Stimulated activated CD4-positive, alpha-beta T cell treated with anti-CD3 and anti-CD28 coated beads, Interleukin-4, amount 100 ng/mL, for 48 hours (primary cell): ENCODE measurements around the gene ABL1.

ENCODE experiments used
- DNase-seq, 2 donors: peaks; one replicate each; pipeline ENCODE4 v3.0.0-alpha.2; 2020; ENCODE audit warnings: low read depth in 2 of 2

The ABL1 gene

DNA sequence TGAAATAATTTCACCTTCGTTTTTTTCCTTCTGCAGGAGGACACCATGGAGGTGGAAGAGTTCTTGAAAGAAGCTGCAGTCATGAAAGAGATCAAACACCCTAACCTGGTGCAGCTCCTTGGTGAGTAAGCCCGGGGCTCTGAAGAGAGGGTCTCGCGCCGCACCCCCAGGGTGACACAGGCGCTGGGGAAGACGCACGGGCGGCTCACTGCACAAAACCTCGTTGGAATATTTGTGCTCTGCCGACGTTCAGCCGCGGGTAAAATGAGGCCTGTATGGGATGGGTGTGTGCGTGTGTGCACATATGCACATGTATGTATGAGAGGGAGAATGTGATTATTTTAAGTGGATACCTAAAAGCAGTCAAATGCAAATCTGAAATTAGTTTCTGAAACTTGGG lies 37.0 kb downstream of the ABL1 start:
- DNase-seq, result no peak

DNA sequence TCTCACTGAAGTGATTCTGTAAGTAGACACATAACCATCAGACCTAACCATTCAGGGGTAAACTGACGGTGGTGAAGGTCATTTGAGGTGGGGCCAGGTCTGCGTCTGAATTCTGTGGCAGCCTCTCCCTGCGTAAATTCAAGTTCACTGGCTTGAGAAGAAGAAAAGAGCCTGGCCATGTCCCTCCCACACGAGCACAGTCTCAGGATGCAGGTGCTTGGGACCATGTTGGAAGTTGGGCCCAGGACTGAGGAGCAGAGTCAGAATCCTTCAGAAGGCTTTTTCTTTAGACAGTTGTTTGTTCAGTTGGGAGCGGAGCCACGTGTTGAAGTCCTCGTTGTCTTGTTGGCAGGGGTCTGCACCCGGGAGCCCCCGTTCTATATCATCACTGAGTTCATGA lies 37.5 kb downstream of the ABL1 start:
- no peak for DNase-seq

DNA sequence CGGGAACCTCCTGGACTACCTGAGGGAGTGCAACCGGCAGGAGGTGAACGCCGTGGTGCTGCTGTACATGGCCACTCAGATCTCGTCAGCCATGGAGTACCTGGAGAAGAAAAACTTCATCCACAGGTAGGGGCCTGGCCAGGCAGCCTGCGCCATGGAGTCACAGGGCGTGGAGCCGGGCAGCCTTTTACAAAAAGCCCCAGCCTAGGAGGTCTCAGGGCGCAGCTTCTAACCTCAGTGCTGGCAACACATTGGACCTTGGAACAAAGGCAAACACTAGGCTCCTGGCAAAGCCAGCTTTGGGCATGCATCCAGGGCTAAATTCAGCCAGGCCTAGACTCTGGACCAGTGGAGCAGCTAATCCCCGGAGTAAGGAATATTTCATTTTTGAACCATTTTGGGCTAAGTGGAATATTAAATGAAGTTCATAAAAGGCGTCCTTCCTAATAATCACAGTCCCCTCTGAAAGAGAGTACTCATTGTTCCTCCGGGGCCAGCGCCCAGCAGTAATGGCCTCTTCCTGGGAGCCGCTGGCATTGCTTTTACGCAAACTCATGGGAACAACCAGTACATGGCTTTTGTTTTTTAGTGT lies 38.0 kb downstream of the ABL1 start:
- DNase-seq, result no peak

DNA sequence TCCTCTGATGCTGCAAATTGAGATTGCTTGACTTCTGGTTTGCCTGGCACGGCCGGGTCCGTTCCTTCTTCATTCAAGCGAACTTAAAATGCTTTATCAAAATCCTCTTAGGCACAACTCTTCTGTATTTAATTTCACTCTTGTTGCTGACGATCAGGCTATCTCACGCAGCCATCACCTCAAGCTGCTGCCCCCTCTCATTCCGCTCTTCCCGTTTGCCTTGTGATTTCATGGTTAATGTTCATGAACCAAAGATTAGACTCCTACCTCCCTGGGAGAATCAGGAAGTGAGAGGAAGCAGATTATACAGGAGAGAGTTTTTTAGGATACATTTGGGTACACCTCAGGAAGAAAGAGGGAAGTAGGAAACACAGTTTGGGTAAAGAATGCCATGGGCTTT lies 38.9 kb downstream of the ABL1 start:
- no peak for DNase-seq

DNA sequence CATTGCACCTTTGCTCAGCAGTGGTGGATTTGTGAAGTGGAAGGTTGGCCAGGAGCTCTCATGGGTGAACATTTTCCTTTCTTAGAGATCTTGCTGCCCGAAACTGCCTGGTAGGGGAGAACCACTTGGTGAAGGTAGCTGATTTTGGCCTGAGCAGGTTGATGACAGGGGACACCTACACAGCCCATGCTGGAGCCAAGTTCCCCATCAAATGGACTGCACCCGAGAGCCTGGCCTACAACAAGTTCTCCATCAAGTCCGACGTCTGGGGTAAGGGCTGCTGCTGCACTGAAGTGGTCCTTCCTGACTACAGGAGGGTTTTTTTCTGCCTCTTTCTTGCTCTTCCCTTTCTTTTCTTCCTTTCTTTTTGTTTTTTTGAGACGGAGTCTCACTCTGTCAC lies 39.7 kb downstream of the ABL1 start:
- DNase-seq, result no peak

DNA sequence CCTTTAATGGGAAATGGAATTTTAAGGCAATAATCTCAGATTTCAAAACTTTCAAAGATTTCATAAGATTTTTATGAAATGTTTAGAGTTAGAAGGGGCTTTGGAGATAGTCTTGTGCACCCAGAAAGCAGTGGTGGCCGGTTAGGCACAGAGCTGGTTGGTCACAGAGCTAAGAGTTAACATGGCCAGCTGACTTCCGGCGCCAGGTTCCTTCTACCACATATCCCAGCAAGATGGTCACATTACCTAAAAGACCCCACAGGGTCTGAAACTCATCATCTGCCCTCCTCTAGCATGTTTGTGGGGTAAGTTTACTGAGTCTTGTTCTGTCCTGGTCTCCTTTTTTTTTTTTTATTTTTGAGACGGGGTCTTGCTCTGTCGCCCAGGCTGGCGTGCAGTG lies 42.2 kb downstream of the ABL1 start:
- no peak for DNase-seq

DNA sequence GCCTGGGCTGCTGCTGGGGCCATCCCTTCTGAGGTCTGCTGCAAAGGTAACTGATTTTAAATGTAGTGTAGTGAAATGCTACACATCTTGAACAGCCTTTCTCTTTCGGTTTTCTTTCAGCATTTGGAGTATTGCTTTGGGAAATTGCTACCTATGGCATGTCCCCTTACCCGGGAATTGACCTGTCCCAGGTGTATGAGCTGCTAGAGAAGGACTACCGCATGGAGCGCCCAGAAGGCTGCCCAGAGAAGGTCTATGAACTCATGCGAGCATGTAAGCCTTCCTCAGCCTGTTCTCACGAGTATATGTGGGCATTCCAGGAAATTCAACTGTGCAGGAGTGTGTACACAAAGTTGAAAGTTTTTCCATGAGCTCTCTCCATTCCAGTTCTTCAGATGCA lies 43.2 kb downstream of the ABL1 start:
- no peak for DNase-seq

DNA sequence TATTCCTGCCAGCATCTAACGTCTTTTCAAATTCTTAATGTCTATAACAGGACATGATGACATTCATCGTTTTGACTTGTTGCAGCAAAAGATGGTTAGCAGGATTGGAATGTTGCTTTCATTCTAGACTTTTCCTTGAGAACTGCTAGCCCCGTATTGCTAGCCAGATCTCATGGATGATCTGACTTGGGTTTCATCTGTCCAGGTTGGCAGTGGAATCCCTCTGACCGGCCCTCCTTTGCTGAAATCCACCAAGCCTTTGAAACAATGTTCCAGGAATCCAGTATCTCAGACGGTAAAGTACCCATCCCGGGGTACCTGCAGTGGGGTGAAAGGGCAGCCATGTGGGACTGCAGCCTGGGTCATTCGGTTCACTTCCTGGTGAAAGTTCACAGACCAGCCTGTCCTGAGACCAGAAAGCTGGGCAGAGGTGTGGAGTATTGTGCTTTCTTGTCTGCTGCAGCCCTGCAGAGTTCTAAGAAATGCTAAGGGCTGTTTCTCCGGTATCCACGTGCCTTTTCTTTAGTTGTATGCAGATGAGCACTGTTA lies 44.9 kb downstream of the ABL1 start:
- no peak for DNase-seq

DNA sequence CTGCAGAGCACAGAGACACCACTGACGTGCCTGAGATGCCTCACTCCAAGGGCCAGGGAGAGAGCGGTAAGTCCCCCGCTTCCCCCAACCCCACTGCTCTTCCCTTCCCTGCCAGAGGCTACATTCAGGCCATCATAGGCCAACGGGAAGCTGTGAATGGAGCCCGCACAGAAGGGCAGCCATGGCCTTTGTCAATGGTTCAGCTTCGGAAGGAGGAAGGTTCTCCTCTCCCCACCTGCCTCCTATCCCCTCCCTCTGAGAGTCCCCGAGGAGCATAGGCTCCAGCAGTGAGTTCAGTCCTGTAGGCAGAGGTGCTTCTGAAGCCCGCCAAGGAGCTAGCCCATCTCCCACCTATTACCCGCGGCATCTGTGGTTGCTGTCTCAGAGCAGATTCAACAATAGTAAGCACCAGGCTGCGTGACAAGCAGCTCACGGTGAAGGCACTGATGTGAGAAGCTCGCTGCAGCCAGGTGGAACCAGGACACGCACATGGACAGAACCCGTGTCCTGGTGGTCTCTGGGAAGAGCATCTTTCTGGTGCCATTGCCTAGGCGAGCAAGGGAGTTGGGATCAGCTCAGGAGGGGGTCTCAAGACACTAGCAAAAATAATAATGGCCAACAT lies 45.7 kb downstream of the ABL1 start:
- DNase-seq, result no peak

DNA sequence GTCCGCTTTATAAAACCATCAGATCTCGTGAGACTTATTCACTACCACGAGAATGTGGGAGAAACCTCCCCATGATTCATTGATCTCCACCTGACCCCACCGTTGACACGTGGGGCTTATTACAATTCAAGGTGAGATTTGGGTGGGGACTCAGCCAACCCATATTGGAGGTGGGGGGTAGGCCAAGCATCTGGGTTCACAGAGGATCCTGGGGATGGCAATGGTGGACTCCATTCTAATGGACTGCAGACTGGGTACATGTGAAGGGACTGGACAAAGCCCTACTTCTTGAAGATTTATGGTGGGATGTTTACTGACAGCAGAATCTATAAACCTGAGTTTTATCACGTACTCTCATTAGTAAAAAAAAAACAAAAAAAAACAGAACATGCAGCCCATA lies 46.5 kb downstream of the ABL1 start:
- no peak for DNase-seq

DNA sequence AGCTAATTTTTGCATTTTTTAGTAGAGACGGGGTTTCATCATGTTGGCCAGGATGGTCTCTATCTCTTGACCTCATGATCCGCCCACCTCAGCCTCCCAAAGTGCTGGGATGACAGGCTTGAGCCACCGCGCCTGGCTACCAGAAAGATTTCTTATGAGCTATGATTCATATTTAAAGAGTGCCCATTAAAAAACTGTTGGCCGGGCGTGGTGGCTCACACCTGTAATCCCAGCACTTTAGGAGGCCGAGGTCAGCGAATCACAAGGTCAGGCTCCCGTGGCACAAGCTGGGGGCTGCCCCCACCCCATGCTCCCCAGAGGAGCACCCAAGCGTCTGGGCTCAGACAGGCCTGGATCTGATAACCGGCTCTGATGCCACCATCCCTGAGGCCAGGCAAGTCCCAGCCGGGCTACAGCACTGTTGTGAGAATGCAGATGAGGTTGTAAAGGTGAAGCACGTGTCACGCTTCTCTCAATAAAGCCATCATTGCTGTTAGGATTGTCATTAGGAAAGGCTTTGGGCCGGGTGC lies 47.7 kb downstream of the ABL1 start:
- no peak for DNase-seq

DNA sequence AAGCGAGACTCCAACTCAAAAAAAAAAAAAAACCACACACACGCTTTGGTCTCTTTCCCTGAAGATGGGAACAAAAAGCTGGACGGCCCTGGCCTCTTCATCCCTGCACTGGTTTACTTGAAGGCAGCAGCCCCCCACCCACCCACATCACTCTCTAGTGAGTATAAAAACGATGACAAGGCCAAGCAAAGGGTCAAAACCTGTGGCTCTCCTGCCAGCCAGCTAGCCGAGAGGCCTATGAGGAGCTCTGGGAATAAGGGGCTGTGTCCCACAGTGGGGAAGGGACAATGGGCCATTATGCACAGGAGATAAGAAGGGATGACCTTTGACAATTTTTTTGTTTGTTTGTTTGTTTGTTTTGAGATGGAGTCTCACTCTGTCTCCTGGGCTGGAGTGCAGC lies 48.4 kb downstream of the ABL1 start:
- no peak for DNase-seq

DNA sequence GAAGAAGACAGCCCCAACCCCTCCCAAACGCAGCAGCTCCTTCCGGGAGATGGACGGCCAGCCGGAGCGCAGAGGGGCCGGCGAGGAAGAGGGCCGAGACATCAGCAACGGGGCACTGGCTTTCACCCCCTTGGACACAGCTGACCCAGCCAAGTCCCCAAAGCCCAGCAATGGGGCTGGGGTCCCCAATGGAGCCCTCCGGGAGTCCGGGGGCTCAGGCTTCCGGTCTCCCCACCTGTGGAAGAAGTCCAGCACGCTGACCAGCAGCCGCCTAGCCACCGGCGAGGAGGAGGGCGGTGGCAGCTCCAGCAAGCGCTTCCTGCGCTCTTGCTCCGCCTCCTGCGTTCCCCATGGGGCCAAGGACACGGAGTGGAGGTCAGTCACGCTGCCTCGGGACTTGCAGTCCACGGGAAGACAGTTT lies 49.1 kb downstream of the ABL1 start:
- no peak for DNase-seq

DNA sequence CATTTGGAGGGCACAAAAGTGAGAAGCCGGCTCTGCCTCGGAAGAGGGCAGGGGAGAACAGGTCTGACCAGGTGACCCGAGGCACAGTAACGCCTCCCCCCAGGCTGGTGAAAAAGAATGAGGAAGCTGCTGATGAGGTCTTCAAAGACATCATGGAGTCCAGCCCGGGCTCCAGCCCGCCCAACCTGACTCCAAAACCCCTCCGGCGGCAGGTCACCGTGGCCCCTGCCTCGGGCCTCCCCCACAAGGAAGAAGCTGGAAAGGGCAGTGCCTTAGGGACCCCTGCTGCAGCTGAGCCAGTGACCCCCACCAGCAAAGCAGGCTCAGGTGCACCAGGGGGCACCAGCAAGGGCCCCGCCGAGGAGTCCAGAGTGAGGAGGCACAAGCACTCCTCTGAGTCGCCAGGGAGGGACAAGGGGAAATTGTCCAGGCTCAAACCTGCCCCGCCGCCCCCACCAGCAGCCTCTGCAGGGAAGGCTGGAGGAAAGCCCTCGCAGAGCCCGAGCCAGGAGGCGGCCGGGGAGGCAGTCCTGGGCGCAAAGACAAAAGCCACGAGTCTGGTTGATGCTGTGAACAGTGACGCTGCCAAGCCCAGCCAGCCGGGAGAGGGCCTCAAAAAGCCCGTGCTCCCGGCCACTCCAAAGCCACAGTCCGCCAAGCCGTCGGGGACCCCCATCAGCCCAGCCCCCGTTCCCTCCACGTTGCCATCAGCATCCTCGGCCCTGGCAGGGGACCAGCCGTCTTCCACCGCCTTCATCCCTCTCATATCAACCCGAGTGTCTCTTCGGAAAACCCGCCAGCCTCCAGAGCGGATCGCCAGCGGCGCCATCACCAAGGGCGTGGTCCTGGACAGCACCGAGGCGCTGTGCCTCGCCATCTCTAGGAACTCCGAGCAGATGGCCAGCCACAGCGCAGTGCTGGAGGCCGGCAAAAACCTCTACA lies 49.8 kb downstream of the ABL1 start:
- no peak for DNase-seq

DNA sequence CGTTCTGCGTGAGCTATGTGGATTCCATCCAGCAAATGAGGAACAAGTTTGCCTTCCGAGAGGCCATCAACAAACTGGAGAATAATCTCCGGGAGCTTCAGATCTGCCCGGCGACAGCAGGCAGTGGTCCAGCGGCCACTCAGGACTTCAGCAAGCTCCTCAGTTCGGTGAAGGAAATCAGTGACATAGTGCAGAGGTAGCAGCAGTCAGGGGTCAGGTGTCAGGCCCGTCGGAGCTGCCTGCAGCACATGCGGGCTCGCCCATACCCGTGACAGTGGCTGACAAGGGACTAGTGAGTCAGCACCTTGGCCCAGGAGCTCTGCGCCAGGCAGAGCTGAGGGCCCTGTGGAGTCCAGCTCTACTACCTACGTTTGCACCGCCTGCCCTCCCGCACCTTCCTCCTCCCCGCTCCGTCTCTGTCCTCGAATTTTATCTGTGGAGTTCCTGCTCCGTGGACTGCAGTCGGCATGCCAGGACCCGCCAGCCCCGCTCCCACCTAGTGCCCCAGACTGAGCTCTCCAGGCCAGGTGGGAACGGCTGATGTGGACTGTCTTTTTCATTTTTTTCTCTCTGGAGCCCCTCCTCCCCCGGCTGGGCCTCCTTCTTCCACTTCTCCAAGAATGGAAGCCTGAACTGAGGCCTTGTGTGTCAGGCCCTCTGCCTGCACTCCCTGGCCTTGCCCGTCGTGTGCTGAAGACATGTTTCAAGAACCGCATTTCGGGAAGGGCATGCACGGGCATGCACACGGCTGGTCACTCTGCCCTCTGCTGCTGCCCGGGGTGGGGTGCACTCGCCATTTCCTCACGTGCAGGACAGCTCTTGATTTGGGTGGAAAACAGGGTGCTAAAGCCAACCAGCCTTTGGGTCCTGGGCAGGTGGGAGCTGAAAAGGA lies 50.7 kb downstream of the ABL1 start:
- DNase-seq, result no peak

DNA sequence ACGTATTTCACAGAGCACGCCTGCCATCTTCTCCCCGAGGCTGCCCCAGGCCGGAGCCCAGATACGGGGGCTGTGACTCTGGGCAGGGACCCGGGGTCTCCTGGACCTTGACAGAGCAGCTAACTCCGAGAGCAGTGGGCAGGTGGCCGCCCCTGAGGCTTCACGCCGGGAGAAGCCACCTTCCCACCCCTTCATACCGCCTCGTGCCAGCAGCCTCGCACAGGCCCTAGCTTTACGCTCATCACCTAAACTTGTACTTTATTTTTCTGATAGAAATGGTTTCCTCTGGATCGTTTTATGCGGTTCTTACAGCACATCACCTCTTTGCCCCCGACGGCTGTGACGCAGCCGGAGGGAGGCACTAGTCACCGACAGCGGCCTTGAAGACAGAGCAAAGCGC lies 51.9 kb downstream of the ABL1 start:
- DNase-seq, result no peak

DNA sequence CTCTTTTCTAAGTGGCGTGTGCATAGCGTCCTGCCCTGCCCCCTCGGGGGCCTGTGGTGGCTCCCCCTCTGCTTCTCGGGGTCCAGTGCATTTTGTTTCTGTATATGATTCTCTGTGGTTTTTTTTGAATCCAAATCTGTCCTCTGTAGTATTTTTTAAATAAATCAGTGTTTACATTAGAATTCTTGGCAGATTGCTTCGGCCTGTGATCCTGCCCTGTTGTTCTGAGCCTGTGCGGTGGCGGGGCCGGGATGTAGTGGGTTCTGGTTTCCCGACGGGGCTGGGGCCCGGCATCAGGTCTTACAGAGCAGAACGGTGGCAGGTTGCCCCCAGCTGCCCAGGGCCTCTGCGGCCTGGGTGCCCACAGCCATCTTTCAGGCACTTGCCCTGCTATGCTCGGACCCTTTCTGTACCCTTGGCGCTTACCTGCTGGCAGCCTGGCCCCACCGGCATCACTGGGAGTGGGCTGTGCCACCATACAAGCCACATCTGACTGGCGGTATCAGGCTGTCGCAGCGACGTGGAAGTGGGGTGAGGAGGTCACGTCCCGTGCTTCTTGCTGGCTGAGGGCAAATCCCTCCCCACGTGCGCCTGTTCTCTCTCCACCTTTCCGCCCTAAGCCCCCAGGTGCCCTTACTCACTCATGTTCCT lies 52.6 kb downstream of the ABL1 start:
- DNase-seq, result no peak

DNA sequence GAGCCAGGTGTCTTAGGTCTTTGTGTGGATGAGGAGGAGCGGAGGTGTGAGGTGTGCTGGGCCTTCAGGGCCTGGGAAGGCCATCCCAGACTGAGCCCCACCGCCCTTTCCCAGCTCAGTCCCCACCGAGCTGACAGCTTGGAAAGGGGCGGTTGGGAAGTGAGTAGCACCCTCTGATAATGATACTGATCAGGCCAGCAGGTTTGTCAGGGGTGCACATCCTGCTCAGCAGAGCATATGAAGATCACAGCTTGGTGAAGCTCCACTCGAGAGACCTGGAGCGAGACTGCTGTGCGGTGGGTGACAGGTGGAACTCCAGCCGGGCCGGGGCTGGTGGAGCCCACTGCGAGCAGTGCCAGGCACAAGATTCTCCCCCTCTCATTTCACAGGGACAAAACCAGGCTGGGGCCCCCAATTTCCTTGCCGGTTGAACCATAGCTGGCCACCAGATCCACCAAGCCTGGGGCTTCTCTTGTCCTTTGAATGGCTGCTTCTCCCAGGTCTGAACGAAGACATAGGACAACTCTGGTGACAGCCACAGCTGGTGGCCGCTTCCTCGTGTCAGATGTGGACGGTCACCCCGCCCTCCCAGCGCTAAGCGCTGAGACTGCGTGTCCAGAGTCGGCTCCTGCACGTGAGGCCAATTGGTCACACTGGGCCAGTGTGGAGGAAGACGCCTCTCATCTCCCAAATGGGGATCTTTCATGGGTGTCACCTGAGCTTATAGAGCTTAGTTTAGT lies 53.3 kb downstream of the ABL1 start:
- DNase-seq, result no peak

DNA sequence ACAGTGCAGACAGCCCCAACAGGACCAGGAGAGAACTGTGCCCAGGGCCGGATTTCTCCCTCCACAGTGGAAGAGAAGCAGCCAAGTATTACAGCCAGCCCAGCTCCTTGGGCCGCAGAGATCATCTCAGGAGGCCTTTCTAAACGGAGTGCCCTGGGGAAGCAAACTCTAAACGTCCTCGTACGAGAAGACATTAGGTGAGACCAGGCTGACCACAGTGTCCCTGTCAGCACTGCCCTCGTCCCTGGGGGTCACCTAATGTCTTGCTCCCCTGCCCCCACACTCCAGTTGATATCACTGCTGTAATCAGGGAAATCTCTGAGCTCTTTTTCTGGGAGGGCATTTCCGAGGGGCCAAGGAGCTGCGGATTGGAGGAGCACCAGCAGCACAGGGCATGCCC lies 55.1 kb downstream of the ABL1 start:
- no peak for DNase-seq
